Hepatocyte (in vitro differentiated cells): ENCODE results near the gene STIMATE.

ENCODE experiments used
- CTCF ChIP-seq: fragments of 200-600 bp; sonication (generic); IDR thresholded peaks from 2 replicates; pipeline ENCODE4 v1.5.1; 2016; ENCODE audit warnings: antibody characterized with exemption, mild to moderate bottlenecking; ENCODE audit not compliant: poor library complexity
- EZH2 ChIP-seq: fragments of 200-600 bp; sonication (generic); IDR thresholded peaks from 2 replicates; pipeline ENCODE4 v1.6.1; 2016; ENCODE audit warnings: antibody characterized with exemption, mild to moderate bottlenecking, borderline replicate concordance
- EZH2phosphoT487 ChIP-seq: fragments of 200-600 bp; sonication (generic); IDR thresholded peaks from one replicate; pipeline ENCODE4 v1.6.1; 2018; ENCODE audit warnings: antibody characterized with exemption, mild to moderate bottlenecking, low read depth, moderate library complexity; ENCODE audit not compliant: unreplicated experiment, severe bottlenecking

- TF ChIP-seq CTCF (no peak), EZH2 (no peak), EZH2phosphoT487 (no peak)
These were observed 60.9 kb downstream of the STIMATE start for GRCh38 chr3:52836471-52836845.
